A549 (cell line): ENCODE results near the gene NEK7. TPM values are rescaled to one million over a fixed set of nuclear protein-coding genes. Genes with fewer than 3 reads are reported as not detected.

ENCODE experiments used
- ATAC-seq, 2 experiments: fragments of 200-7000 bp in 1 of 2; fragments of >200 bp in 1 of 2; cut with Nextera tagmentation in 1 of 2; cut with Tn5 transposase in 1 of 2; 3 replicates each; pipeline versions ENCODE4 v1.8.0 to v1.9.1; 2018 to 2020; ENCODE audit warnings: mild to moderate bottlenecking in 1 of 2, moderate library complexity in 1 of 2
- CTCF ChIA-PET: fragments of 300-600 bp; sonication (Branson Sonifier 250); formaldehyde crosslinking; extraction: SDS; loops from one replicate; lab custom pipeline; 2021; ENCODE audit warnings: antibody characterized with exemption, inconsistent platforms; lab: Yijun Ruan, JAX
- POLR2A ChIA-PET: fragments of 350-600 bp; formaldehyde crosslinking; extraction: SDS; loops from one replicate; lab custom pipeline; 2021; ENCODE audit warnings: antibody characterized with exemption, inconsistent platforms; lab: Yijun Ruan, JAX
- DNase-seq, 2 experiments: peaks; one replicate each; pipeline versions ENCODE4 v3.0.0 to v3.0.0-alpha.2; 2011 to 2016; ENCODE audit warnings: low read depth in 1 of 2, low spot score in 1 of 2
- FAIRE-seq: peaks from 2 replicates; lab custom pipeline; 2011; peaks lifted over from hg19 to GRCh38; lab: Jason Lieb, UNC
- H3K27ac ChIP-seq, 2 experiments: fragments of >200 bp; sonication (Bioruptor Twin); formaldehyde crosslinking; 3 replicates each; pipeline ENCODE4 v1.5.1; 2016 to 2017
- H3K4me1 ChIP-seq: fragments of >200 bp; sonication (Bioruptor Twin); formaldehyde crosslinking; 3 replicates; pipeline ENCODE4 v1.6.1; 2016
- H3K4me2 ChIP-seq: fragments of >200 bp; sonication (Bioruptor Twin); formaldehyde crosslinking; 3 replicates; pipeline ENCODE4 v1.6.1; 2016
- H3K4me3 ChIP-seq: fragments of >200 bp; sonication (Bioruptor Twin); formaldehyde crosslinking; 3 replicates; pipeline ENCODE4 v1.5.1; 2016
- H3K9me3 ChIP-seq: fragments of >200 bp; sonication (Bioruptor Twin); formaldehyde crosslinking; 3 replicates; pipeline ENCODE4 v1.6.1; 2016
- BHLHE40 ChIP-seq: IDR thresholded peaks from 2 replicates; pipeline ENCODE4 v1.6.1; 2012; ENCODE audit warnings: low read depth, low read length, inconsistent platforms
- CBX8 ChIP-seq: fragments of 200-600 bp; sonication (generic); IDR thresholded peaks from 2 replicates; pipeline ENCODE4 v1.6.1; 2016
- CHD2 ChIP-seq: fragments of 150-350 bp; IDR thresholded peaks from 2 replicates; pipeline ENCODE4 v1.6.1; 2014; ENCODE audit warnings: low read length; ENCODE audit not compliant: partially characterized antibody
- ELK1 ChIP-seq: fragments of 150-350 bp; IDR thresholded peaks from 2 replicates; pipeline ENCODE4 v1.6.1; 2014; ENCODE audit warnings: low read depth, mild to moderate bottlenecking, low read length
- FOXS1 ChIP-seq: fragments of 250-450 bp; sonication (Bioruptor Pico); IDR thresholded peaks from 2 replicates; pipeline ENCODE4 v1.5.0; 2020; ENCODE audit warnings: mild to moderate bottlenecking, moderate library complexity
- HDAC2 ChIP-seq: fragments of 200-600 bp; sonication (generic); IDR thresholded peaks from 2 replicates; pipeline ENCODE4 v1.6.1; 2016
- HMGXB4 ChIP-seq: fragments of 250-450 bp; sonication (Bioruptor Pico); IDR thresholded peaks from 2 replicates; pipeline ENCODE4 v1.5.0; 2021; ENCODE audit warnings: mild to moderate bottlenecking, moderate library complexity, borderline replicate concordance
- JUNB ChIP-seq: fragments of >200 bp; sonication (Bioruptor Twin); formaldehyde crosslinking; IDR thresholded peaks from 2 replicates; pipeline ENCODE4 v1.6.1; 2016
- KDM1A ChIP-seq: fragments of 200-600 bp; sonication (generic); IDR thresholded peaks from 2 replicates; pipeline ENCODE4 v1.6.1; 2016; ENCODE audit warnings: low read depth, mild to moderate bottlenecking
- PBX3 ChIP-seq: IDR thresholded peaks from 2 replicates; pipeline ENCODE4 v1.6.1; 2012
- POLR2A ChIP-seq: IDR thresholded peaks from 2 replicates; pipeline ENCODE4 v1.6.1; 2012; ENCODE audit warnings: mild to moderate bottlenecking, low read length
- POLR2AphosphoS2 ChIP-seq: conservative IDR thresholded peaks from 2 replicates; pipeline ENCODE4 v1.6.1; 2012; ENCODE audit warnings: low read length, improper control_type of control experiment, inconsistent platforms
- RARB ChIP-seq: fragments of 250-450 bp; sonication (Bioruptor Pico); IDR thresholded peaks from 2 replicates; pipeline ENCODE4 v1.8.0; 2021; ENCODE audit warnings: mild to moderate bottlenecking, moderate library complexity
- REST ChIP-seq: fragments of 200-600 bp; sonication (generic); IDR thresholded peaks from 2 replicates; pipeline ENCODE4 v1.6.1; 2016; ENCODE audit warnings: antibody characterized with exemption, mild to moderate bottlenecking, moderate library complexity
- SREBF2 ChIP-seq: fragments of 450-650 bp; IDR thresholded peaks from 2 replicates; pipeline ENCODE4 v1.6.1; 2014; ENCODE audit warnings: mild to moderate bottlenecking, moderate library complexity
- ZSCAN20 ChIP-seq: fragments of 250-450 bp; sonication (Bioruptor Pico); IDR thresholded peaks from 2 replicates; pipeline ENCODE4 v1.8.0; 2022; ENCODE audit warnings: mild to moderate bottlenecking, moderate library complexity
- WGBS: methylation state at CpG from one replicate; pipeline ENCODE4 v1.1.6; 2017; ENCODE audit errors: missing lambda C conversion rate; 5-methylcytosine and 5-hydroxymethylcytosine counted together
- polyA plus RNA-seq, 4 experiments: library from polyadenylated mRNA; depleted of rRNA in 3 of 4; stranded (reverse); fragments of >200 nt; fragmentation: RNase III in 1 of 4; extraction: RNeasy Plus Mini Kit Qiagen cat#74134 plus additional on column Dnase treatment in 1 of 4; gene quantifications; 2 replicates in 3 of 4; 3 replicates in 1 of 4; pipeline ENCODE4 v1.2.3, GENCODE V29; 2011 to 2017

NEK7 gene
- polyA plus RNA-seq, 2 of the 4 experiments (the other 2 are of a cell fraction) = 15.9 to 62.9 TPM

- TF ChIP-seq HMGXB4 (CRISPR knock-in tag) (no peak), CBX8 (no peak), RARB (CRISPR knock-in tag) (no peak), FOXS1 (CRISPR knock-in tag) (no peak), POLR2A (no peak), KDM1A (no peak), JUNB (no peak), CHD2 (no peak), ZSCAN20 (CRISPR knock-in tag) (no peak), SREBF2 (no peak)
- Histone ChIP-seq H3K4me3 (no peak overlapping the region), H3K4me1 (peaks cover 26% of the 10 kb centered on the region), H3K9me3 (no peaks in the 10 kb centered on the region), H3K4me2 (no peak overlapping the region), H3K27ac (no peak overlapping the region)
- ATAC-seq (no peak), DNase-seq (no peak), FAIRE-seq (no peak)
- ChIA-PET CTCF (no interaction called here), POLR2A (no interaction called here)
- 88% methylated on average over 5 of the region's 5 CpGs for WGBS
Measured at GRCh38 chr1:198263186-198263585, 106.4 kb downstream of the NEK7 start.

- CTCF ChIA-PET = interaction anchor here (0.9 kb wide), 1 partner anchor 346 kb away, joined by 3 read pairs; no protein-coding TSS in a partner anchor
- H3K9me3 ChIP-seq = no peaks in the 10 kb centered on the region
- no peak overlapping the region for H3K4me3 ChIP-seq
- no peak overlapping the region for H3K27ac ChIP-seq
- H3K4me1 ChIP-seq = peaks cover 17% of the 10 kb centered on the region; the same call in 2 of the 3 replicates
- no peak for ATAC-seq
- POLR2A ChIA-PET = no interaction called here
- FAIRE-seq = no peak
- TF ChIP-seq JUNB = no peak
- TF ChIP-seq REST = no peak
- TF ChIP-seq POLR2AphosphoS2 = no peak
- TF ChIP-seq BHLHE40 = no peak
- TF ChIP-seq PBX3 = no peak
- no peak for TF ChIP-seq CBX8
- TF ChIP-seq HDAC2 = no peak
- TF ChIP-seq ELK1 = no peak
- no peak for TF ChIP-seq KDM1A
- TF ChIP-seq, all 56 proteins: peak for 0
- H3K4me2 ChIP-seq = no peak overlapping the region
- no peak for DNase-seq
Measured at GRCh38 chr1:198264282-198264681, 107.5 kb downstream of the NEK7 start.
